H1 (cell line): ENCODE data around the gene FAM167B.

Source experiments
- CHD2 ChIP-seq: IDR thresholded peaks from 2 replicates; pipeline ENCODE4 v1.6.1; 2012; ENCODE audit warnings: low read length, improper control_type of control experiment
- EP300 ChIP-seq, 2 experiments: IDR thresholded peaks; 1 replicate in 1 of 2; 2 replicates in 1 of 2; pipeline ENCODE4 v1.6.1; 2011 to 2012; ENCODE audit warnings: low read depth in 2 of 2, low read length in 2 of 2, mild to moderate bottlenecking in 2 of 2, borderline replicate concordance in 1 of 2, inconsistent platforms in 1 of 2, moderate library complexity in 1 of 2
- EZH2 ChIP-seq: fragments of 200-600 bp; sonication (generic); IDR thresholded peaks from 2 replicates; pipeline ENCODE4 v1.7.1; 2012; ENCODE audit warnings: low read depth, mild to moderate bottlenecking, moderate library complexity, low read length, inconsistent platforms; ENCODE audit not compliant: severe bottlenecking
- FOSL1 ChIP-seq: IDR thresholded peaks from 2 replicates; pipeline ENCODE4 v1.6.1; 2011; ENCODE audit warnings: mild to moderate bottlenecking, low read depth, low read length, moderate library complexity; ENCODE audit not compliant: insufficient read depth
- JUND ChIP-seq: IDR thresholded peaks from 2 replicates; pipeline ENCODE4 v1.6.1; 2011; ENCODE audit warnings: mild to moderate bottlenecking, improper control_type of control experiment, low read length
- POLR2A ChIP-seq, 2 experiments: IDR thresholded peaks; 1 replicate in 1 of 2; 2 replicates in 1 of 2; pipeline ENCODE4 v1.6.1; 2011; ENCODE audit warnings: low read depth in 2 of 2, low read length in 2 of 2, mild to moderate bottlenecking in 2 of 2; ENCODE audit errors: control extremely low read depth in 1 of 2
- POLR2AphosphoS5 ChIP-seq: IDR thresholded peaks from 2 replicates; pipeline ENCODE4 v1.6.1; 2011; ENCODE audit warnings: low read depth, low read length
- SAP30 ChIP-seq: fragments of 300-600 bp; sonication (generic); IDR thresholded peaks from 2 replicates; pipeline ENCODE4 v1.7.1; 2012; ENCODE audit warnings: low read length, moderate library complexity, mild to moderate bottlenecking, inconsistent platforms; ENCODE audit not compliant: insufficient read depth, insufficient replicate concordance
- SIN3A ChIP-seq, 2 experiments: IDR thresholded peaks in 1 of 2; conservative IDR thresholded peaks in 1 of 2; 2 replicates each; pipeline ENCODE4 v1.6.1; 2011 to 2012; ENCODE audit warnings: low read length in 2 of 2, improper control_type of control experiment in 1 of 2, low read depth in 1 of 2, mild to moderate bottlenecking in 1 of 2
- SP1 ChIP-seq: IDR thresholded peaks from 2 replicates; pipeline ENCODE4 v1.6.1; 2011; ENCODE audit warnings: low read depth, low read length
- TAF1 ChIP-seq: IDR thresholded peaks from 2 replicates; pipeline ENCODE4 v1.6.1; 2011; ENCODE audit warnings: mild to moderate bottlenecking, low read depth, low read length
- TF ChIP-seq, protein P1 (sequence below), 3 experiments: IDR thresholded peaks; 1 replicate in 2 of 3; 2 replicates in 1 of 3; pipeline versions ENCODE4 v1.5.1 to v1.6.1; 2011; ENCODE audit warnings: low read length in 3 of 3, mild to moderate bottlenecking in 3 of 3, inconsistent platforms in 2 of 3, low read depth in 1 of 3, moderate library complexity in 1 of 3; ENCODE audit not compliant: insufficient read depth in 1 of 3; ENCODE audit errors: control extremely low read depth in 1 of 3
- TF ChIP-seq, protein P2 (sequence below): IDR thresholded peaks from 2 replicates; pipeline ENCODE4 v1.6.1; 2012; ENCODE audit warnings: inconsistent platforms

DNA sequence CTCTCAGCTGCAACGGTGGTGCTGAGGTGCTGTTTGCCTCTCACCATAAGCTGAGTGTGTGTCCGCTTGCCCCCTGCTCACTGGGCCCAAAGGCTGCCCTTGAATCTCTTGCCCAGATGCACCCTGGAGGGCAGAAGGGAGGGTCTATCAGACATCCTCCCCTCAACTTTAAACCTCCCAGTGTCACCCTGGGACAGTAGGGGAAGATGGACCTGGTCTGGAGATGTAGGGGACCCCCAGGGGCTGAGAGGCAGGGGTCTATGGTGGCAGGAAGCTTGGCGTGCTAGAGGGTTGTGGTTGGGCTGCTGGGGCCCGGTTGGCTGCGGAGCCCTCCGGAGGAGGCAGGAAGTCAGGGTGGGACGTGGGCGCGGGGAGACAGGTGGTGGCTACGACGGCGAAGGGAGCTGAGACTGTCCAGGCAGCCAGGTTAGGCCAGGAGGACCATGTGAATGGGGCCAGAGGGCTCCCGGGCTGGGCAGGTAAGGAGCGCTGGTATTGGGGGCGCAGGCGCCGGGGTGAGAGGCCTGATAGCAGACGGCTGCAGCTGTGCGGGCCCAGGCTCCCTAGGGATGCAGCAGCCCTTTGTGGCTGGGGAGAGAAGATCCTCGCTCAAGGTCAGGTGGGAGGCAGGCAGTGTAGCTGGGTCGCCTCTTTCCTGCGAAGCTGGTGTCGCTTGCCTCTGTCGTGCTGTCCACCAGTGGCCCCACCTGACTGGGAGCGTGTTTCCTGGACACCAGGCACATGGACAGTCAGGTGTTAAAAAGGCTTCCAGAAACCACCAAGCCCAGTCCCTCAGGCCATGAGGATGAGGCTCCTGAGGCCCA, 4.1 kb downstream of the FAM167B start, which contains the start of gene LCK:
- no peak for TF ChIP-seq EP300 (IDR thresholded peaks at IDR 0.05; ENCODE audit: borderline replicate concordance in 1 of 2, low read depth in 2 of 2, low read length in 2 of 2)
- no peak for TF ChIP-seq SIN3A (conservative IDR thresholded peaks at IDR 0.05 in 1 of 2, IDR thresholded peaks at IDR 0.05 in 1 of 2; ENCODE audit: low read depth in 1 of 2, low read length in 2 of 2)
- TF ChIP-seq, protein P1, sequence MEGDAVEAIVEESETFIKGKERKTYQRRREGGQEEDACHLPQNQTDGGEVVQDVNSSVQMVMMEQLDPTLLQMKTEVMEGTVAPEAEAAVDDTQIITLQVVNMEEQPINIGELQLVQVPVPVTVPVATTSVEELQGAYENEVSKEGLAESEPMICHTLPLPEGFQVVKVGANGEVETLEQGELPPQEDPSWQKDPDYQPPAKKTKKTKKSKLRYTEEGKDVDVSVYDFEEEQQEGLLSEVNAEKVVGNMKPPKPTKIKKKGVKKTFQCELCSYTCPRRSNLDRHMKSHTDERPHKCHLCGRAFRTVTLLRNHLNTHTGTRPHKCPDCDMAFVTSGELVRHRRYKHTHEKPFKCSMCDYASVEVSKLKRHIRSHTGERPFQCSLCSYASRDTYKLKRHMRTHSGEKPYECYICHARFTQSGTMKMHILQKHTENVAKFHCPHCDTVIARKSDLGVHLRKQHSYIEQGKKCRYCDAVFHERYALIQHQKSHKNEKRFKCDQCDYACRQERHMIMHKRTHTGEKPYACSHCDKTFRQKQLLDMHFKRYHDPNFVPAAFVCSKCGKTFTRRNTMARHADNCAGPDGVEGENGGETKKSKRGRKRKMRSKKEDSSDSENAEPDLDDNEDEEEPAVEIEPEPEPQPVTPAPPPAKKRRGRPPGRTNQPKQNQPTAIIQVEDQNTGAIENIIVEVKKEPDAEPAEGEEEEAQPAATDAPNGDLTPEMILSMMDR (IDR thresholded peaks at IDR 0.05; ENCODE audit: control extremely low read depth in 1 of 3, insufficient read depth in 1 of 3, low read depth in 1 of 3, low read length in 3 of 3): no peak
- no peak for TF ChIP-seq SAP30
- TF ChIP-seq EZH2: no peak
- TF ChIP-seq POLR2AphosphoS5: no peak
- peak in 1 of 2 experiments; percentile 25; a peak in 1 of 3 replicates for TF ChIP-seq POLR2A (IDR thresholded peaks at IDR 0.05; ENCODE audit: control extremely low read depth in 1 of 2, low read depth in 2 of 2, low read length in 2 of 2)
- TF ChIP-seq FOSL1: no peak
- no peak for TF ChIP-seq SP1
- TF ChIP-seq JUND: no peak
- TF ChIP-seq, protein P2, sequence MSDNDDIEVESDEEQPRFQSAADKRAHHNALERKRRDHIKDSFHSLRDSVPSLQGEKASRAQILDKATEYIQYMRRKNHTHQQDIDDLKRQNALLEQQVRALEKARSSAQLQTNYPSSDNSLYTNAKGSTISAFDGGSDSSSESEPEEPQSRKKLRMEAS: no peak
- TF ChIP-seq TAF1: no peak
- TF ChIP-seq CHD2: no peak
